ENCODE measurements around the gene SPRY1. TPM values are rescaled to one million over a fixed set of nuclear protein-coding genes. Genes with fewer than 3 reads are reported as not detected.

Gene SPRY1
- total RNA-seq, 1 experiment from 2014 or later = 4.8 TPM

DNA sequence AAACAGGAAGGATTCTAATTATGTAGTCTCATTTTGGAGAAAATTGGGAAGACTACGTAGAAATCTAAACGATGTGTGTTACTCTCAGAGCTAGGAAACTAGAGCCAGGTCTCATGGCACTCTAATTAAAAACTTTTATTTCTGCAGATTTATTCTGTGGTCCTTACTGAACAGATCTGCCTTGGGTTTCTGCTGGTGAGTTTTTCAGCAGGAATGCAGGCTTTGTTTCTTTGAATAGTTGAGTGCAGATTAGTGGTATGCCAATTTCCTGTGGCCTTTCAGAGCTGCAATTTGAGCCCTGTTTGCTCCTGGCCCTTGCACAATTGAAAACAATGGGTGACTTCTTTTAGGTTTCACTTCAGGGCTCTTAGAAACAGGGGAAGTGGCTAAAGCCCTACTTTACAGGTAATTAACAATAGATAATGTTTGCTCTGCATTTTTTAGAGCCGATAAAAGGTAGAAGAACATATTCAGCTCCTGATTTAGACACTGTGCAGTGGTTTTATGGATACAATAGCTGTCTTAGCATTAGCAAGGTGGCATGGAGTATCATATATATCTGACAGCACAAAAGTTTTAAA, 21.8 kb downstream of the SPRY1 start:
- DNase-seq (ENCODE audit: low read depth, low spot score) (no peak), ATAC-seq (peak; percentile 80)
- H3K4me1 ChIP-seq (ENCODE audit: control insufficient read depth in 1 of 2, insufficient read depth in 2 of 2, low read length in 2 of 2) = peaks cover 4 to 12% of the 10 kb centered on the region in 2 experiments; a peak in 3 of 4 replicates
- no peaks in the 10 kb centered on the region for H3K27me3 ChIP-seq (ENCODE audit: insufficient read depth, low read length)
- POLR2A ChIA-PET = no interaction called here
- peak overlapping the region; percentile 51 for H3K4me2 ChIP-seq (ENCODE audit: low read length)
- H2AFZ ChIP-seq (ENCODE audit: low read depth, low read length, poor library complexity, severe bottlenecking) = peak overlapping the region; percentile 65
- no peaks in the 10 kb centered on the region for H3K9me2 ChIP-seq (ENCODE audit: insufficient read depth)
- H3K4me3 ChIP-seq (replicated peaks in 1 of 2; ENCODE audit: low read depth in 1 of 2, low read length in 2 of 2) = peak overlapping the region in 1 of 2 experiments; percentile 5; a peak in 1 of 4 replicates
- BruUV-seq (replicated peaks) = no TSS peak
- H3K9me3 ChIP-seq (ENCODE audit: control insufficient read depth in 1 of 2, insufficient read depth in 1 of 2, low read depth in 1 of 2, low read length in 2 of 2) = no peaks in the 10 kb centered on the region
- no peak overlapping the region for H3K9ac ChIP-seq (ENCODE audit: low read length)
- no peaks in the 10 kb centered on the region for H3K36me3 ChIP-seq (ENCODE audit: control insufficient read depth in 1 of 2, insufficient read depth in 2 of 2, low read length in 2 of 2)
- no peaks in the 10 kb centered on the region for H4K20me1 ChIP-seq (ENCODE audit: insufficient read depth)
- no peaks in the 10 kb centered on the region for H3K79me2 ChIP-seq (ENCODE audit: insufficient read depth, low read length)
- H3K27ac ChIP-seq (ENCODE audit: low read depth, low read length) = peak overlapping the region; percentile 17; the same call in 1 of the 2 replicates
- CTCF ChIA-PET = no interaction called here
- intact Hi-C loops (cut with micrococcal nuclease) = no loop called here
- RAD21 ChIA-PET (ENCODE audit: low non-redundant PET in 1 of 2, low total read pairs in 2 of 2, uncharacterized antibody in 2 of 2, unreplicated experiment in 2 of 2) = no interaction called here
- TF ChIP-seq CEBPB (IDR thresholded peaks at IDR 0.05; ENCODE audit: low read depth) = peak; percentile 88
- TF ChIP-seq ATF3 (IDR thresholded peaks at IDR 0.05) = no peak
- TF ChIP-seq RAD21 (IDR thresholded peaks at IDR 0.05; ENCODE audit: low read depth) = 0 out of 2 replicates have a peak, but pooled peaks have one; percentile 2
- TF ChIP-seq EZH2 (IDR thresholded peaks at IDR 0.05) = no peak
- TF ChIP-seq ZBTB33 (IDR thresholded peaks at IDR 0.05; ENCODE audit: extremely low read depth, insufficient replicate concordance, low read length) = no peak
- TF ChIP-seq REST (IDR thresholded peaks at IDR 0.05; ENCODE audit: low read depth) = no peak
- TF ChIP-seq SIN3A (IDR thresholded peaks at IDR 0.05; ENCODE audit: low read depth) = no peak
- no peak for TF ChIP-seq ZNF274 (IDR thresholded peaks at IDR 0.05; ENCODE audit: low read depth, low read length)
- no peak for TF ChIP-seq TCF7L2 (IDR thresholded peaks at IDR 0.05; ENCODE audit: borderline replicate concordance, extremely low read depth, insufficient read depth, insufficient read length)
- no peak for TF ChIP-seq EZH2phosphoT487 (IDR thresholded peaks at IDR 0.05; ENCODE audit: borderline replicate concordance)
- peak; percentile 44; the same call in 1 of the 2 replicates for TF ChIP-seq SP1 (IDR thresholded peaks at IDR 0.05; ENCODE audit: low read depth)
- no peak for TF ChIP-seq CTCF (IDR thresholded peaks at IDR 0.05 in 2 of 3, conservative IDR thresholded peaks at IDR 0.05 in 1 of 3; ENCODE audit: borderline replicate concordance in 1 of 3, insufficient read depth in 1 of 3, low read depth in 2 of 3, low read length in 2 of 3)
- TF ChIP-seq ZFX (IDR thresholded peaks at IDR 0.05) = no peak
- TF ChIP-seq JUND (IDR thresholded peaks at IDR 0.05) = peak; percentile 29; the same call in 1 of the 2 replicates
- no peak for TF ChIP-seq ELF1 (IDR thresholded peaks at IDR 0.05; ENCODE audit: borderline replicate concordance, low read depth)
- no peak for TF ChIP-seq YY1 (IDR thresholded peaks at IDR 0.05; ENCODE audit: extremely low read depth, insufficient replicate concordance, low read depth, low read length)
- no peak; the same call in 1 of the 2 replicates for TF ChIP-seq SRF (IDR thresholded peaks at IDR 0.05; ENCODE audit: low read depth)
- 0 out of 2 replicates have a peak, but pooled peaks have one; percentile 11 for TF ChIP-seq FOSL1 (IDR thresholded peaks at IDR 0.05; ENCODE audit: low read depth)
- no peak for TF ChIP-seq POLR2AphosphoS5 (IDR thresholded peaks at IDR 0.05; ENCODE audit: low read depth, low read length)
- no peak for TF ChIP-seq EGR1 (IDR thresholded peaks at IDR 0.05; ENCODE audit: low read depth)
